ENCODE results near the gene TBC1D8B.

Gene TBC1D8B

GRCh38 chrX:106899276-106899675 is 96.8 kb downstream of the TBC1D8B start:
- DNase-seq, result no peak

DNA sequence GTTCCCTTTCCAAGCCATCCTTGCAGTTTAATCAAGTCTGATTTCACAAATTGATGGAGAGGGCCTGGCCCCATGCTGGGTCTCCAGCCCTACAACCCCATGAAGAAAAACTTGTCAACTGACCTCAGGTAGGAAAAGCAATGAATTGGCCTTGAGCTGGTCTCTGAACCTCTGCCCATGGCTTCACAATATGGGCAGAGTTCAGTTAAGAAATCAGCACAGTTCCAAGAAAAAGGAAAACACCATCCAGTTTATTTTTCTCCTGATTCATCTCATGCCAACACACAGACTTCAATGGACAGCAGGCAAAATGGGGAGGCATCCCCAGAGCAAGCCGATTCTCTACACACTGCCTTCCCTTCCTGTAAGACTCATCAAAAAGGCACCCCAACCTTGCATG is 97.4 kb downstream of the TBC1D8B start:
- no peak for DNase-seq

GRCh38 chrX:106901341-106901740 is 98.9 kb downstream of the TBC1D8B start:
- no peak for DNase-seq

DNA sequence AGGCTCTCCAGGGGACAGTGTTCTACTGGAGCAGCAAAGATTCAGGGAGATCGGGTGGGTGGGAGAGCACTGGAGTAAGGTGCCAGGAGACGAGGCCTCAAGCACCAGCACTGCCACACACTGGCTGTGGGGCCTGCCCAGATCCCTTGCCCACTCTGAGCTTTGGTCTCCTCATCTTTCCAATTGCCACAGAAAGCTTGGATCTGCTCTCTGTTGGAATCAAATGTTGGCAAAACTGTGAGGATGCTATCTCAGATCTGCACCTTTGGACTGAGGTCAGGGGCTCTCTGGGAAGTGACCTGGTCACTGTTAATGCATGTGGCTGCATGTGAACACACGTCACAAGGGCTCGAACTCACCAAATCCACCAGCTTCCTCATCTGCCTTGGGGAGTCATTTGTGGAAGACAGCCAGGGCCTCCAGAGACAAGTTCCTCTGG is 99.3 kb downstream of the TBC1D8B start:
- no peak for DNase-seq

GRCh38 chrX:106902684-106903083 is 100.2 kb downstream of the TBC1D8B start:
- no peak for DNase-seq

DNA sequence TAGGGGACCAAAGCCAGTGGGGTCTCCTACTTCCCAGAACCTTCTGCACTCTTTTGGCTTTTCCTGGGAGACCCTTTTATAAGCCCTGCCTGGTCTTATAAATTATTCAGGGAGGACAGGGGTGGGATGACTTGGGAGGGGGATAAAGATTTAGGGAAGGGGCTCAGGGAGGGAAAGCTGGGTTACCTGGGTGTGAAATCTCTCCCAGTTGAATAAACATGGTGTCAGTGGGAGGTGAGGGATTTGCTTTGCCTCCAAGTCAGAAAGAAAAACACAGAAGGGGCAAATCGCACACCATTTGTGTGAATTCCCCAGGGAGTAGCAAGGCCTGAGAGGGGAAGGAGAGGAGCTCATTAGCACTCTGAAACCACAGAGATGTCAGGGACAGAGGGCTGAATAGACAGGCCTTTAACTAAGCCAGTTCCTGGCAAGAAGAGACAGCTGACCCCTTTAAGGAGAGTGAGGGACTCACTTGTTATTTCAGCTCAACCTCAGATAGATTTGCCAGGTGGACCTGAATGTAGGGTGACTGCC is 100.9 kb downstream of the TBC1D8B start, which contains the start of gene RIPPLY1:
Gene RIPPLY1 (minus strand): TSS at position 51 of the 534 bp plus-strand sequence. CDS start 54 bp downstream, outside the sequence.
- DNase-seq, result no peak

DNA sequence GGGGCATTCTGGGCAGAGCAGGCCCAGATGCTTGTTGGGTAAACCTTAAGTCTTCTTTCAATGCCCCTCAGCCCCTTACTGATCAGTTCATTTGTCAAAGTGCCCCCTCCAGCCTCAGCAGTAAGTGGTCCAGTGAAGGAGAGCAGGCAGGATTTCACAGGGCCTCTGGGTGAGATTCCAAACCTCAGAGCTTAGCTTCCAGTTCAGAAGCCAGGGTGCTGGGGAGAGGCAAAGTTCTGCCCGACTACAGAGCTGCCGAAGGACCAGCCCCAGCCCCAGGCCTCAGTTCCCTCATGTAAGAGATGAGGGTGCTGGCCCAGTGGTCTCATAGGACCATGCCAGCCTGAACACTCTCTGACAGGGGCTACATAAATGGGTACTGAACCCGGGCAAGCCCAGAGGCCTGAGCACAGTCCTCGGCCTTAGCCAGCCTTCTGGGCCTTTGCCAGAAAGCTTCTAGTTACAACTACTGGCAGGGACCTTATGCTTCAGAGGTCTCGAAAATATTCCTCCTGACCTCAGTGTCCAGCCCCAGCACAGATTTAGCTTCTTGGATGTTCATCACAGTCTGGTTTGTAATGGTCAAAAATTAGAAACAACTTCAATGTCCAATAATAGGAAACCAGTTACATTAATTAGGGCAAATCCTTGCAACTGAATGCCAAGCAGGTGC is 101.5 kb downstream of the TBC1D8B start:
- no peak for DNase-seq

DNA sequence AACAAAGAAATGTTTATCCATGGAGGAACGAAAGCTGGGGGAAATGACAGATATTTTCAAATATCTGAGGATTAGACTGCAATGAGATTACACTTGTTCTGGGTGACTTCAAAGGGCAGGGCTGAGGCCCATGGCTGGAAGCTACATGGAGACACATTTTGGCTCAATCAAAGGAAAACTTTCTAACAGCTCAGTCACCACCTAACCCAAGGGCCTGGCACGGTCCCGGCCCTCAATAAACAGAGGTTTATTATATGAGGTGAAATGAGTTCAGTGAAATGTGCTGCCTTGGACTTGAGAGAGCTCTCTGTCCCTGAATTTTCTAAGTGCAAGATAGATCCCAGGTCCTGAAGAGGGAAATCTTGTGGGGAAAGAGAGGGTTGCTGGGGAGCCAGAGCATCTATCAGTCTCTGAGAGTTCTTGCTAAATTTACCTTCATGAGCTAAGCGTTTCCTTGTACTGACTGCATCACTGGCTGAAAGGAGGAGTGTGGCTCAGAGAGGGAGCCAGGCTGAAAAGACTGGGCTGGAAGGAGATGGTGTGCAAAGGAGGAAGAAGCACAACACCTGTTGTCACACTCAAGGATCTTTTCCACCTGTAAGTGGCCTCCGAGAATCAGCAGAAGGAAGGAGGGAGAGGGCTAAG is 102.7 kb downstream of the TBC1D8B start:
- DNase-seq, result no peak

DNA sequence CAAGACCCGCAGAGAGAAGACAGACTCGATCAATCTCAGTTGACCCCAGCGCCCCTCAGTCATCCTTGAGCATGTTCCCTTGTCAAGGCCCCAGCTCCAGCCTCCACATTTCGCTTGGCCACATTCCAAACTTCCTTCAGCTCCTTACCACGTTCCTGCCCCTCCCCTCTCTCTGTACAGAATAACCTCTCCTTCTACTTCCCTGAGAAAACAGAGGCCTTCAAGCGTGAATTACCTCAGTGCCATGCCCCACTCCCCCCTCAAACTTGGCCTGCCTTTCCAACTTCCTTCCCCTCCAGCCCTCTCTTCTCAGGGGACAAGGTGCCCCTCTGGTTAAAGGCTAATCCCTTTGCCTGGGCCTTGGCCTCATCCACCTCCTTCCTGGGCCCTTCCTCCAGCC is 103.9 kb downstream of the TBC1D8B start:
- DNase-seq, result no peak

DNA sequence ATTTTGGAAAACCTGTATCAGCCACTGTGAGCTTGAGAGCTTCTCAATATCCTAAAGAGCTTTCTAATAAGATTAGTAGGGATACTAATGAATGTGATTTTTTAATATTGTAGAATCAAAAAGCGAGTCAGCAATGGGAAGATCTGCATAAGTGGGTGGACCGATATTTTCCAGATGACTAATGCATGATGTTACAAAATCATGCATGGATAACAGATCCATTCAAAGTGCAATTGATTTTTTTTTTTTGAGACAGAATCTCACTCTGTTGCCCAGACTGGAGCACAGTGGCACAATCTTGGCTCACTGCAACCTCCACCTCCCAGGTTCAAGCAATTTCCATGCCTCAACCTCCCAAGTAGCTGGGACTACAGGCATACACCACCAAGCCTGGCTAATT is 110.4 kb downstream of the TBC1D8B start:
- DNase-seq, result no peak

- DNase-seq, result no peak
Observed at GRCh38 chrX:106917830-106918500, 115.5 kb downstream of the TBC1D8B start.

DNA sequence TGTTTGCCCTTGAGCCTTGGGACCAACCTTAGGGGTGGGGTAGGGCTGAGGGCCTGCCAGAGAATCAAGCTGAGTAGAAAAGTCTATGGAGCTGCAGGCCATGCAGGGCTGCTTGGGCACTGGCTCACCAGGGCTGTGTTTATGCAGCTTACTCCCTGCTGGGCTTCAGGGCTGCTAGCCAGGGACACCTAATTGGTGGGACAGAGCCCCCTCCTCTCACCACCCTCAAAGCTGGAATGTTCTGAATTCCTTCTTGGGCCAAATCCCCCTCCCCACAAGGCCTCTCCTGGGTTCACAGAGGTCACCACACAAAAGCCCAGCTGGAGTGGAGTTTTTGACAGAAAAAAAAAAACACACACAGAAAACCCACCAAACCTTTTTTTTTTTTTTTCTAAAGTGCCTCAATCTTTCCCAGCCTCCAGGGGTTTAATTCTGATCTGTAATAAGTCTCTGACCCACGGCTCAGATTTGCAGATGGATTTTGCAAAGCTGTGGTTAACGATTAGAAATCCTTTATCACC is 117.5 kb downstream of the TBC1D8B start, which contains the start of gene CLDN2:
Gene CLDN2 (plus strand): TSS at position 471 of the 521 bp plus-strand sequence. CDS start 7,827 bp downstream, outside the sequence.
- DNase-seq, result no peak

GRCh38 chrX:106921637-106922036 is 119.2 kb downstream of the TBC1D8B start:
- DNase-seq, result no peak
